GM18511 (cell line): ENCODE measurements around the gene SUMO4.

ENCODE experiments used
- ATAC-seq: cut with Tn5 transposase; IDR thresholded peaks from one replicate; pipeline ENCODE4 v1.9.1; 2021; ENCODE audit warnings: mild to moderate bottlenecking, moderate library complexity; ENCODE audit not compliant: unreplicated experiment

Gene SUMO4

DNA sequence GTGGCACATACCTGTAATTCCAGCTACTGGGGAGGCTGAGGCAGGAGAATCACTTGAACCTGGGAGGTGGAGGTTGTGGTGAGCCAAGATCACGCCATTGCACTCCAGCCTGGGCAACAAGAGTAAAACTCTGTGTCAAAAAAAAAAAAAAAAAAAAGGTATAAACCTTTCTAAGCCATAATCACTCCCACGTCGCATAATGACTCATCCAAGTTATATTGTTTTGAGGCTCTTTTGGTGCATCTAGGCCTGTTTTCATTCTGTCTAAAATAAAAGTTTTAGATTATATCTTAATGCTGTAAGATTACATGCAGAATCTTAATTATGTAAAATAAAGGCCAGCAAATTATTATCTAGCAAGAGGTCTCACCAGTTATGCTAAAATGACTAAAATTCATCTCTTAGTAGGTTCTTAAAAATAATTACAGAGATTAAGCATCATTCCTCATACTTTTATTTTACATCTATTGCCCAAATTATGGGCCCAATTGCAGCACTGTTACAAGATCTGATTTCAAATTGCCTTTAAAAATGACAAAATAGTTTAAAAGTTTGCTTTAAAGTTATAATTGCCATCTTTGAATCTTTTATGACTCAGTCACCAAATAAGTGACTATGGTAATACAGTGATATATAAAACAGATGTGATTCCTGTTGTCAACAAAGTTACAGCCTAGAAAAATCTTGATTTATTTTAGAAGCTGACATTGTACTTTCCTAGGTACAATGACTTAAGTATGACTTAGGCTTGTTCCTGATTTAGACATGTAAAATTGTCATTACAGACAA, 10.4 kb upstream of the SUMO4 start:
- no peak for ATAC-seq

DNA sequence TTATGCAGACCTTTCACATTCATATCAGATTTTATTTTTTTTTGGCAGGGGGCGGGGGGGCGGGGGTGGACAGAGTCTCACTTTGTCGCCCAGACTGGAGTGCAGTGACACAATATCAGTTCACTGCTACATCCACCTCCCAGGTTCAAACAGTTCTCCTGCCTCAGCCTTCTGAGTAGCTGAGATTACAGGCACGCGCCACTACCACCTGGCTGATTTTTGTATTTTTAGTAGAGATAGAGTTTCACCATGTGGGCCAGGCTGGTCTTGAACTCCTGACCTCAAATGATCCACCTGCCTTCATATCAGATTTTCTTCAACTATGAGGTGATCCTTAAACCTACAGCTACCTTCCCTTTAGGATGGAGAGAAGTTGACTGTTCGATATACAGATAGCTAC, 8.0 kb upstream of the SUMO4 start:
- no peak for ATAC-seq

DNA sequence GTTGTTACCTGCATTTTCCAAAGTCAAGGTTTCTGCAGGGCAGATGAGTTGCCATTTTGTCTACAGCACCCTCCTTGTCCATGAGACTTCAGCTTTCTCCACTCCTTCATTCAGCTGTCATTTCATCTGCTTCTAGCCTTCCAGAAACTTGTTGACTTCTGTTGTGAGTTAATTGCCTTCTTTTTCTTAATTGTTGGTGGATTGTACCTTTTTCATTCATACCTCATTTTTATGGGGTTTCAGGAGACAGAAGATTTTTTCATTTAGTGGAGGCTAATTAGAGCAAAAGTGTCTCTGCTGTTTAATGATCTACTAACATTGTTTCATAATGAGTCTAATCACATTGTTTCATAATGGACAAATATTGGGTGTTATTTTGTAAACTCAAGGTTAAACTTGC, 7.5 kb upstream of the SUMO4 start:
- no peak for ATAC-seq

DNA sequence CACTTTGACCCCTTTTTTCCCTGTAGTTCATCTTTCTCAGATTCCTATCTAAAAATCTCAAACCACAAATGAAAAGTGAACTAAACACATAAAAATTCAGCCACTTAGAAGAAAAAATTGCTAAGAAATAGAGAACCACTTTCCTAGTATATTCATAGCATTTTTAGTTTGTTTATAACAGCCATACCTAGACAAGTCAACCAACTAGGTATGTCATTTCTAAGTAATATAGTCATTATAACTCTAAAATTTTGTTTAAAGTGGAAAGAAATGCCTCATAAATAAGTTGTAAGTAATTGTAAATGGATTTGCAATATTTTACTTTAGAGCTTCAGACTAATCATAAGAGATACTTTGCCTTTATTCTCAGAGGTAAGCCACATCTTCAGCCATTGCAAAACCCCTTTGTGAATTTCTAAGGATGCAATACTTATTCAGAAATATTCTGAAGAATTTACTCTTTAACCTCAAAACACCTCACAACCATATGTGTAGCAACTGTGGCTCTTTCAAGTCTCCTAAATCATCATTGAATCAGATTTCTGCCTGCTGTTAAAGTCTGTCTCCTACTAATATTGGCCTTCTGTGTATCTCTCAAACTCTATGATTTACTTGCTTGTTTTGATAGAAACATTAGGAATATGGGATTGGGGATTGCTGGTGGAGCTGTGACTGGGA, 6.9 kb upstream of the SUMO4 start:
- no peak for ATAC-seq

DNA sequence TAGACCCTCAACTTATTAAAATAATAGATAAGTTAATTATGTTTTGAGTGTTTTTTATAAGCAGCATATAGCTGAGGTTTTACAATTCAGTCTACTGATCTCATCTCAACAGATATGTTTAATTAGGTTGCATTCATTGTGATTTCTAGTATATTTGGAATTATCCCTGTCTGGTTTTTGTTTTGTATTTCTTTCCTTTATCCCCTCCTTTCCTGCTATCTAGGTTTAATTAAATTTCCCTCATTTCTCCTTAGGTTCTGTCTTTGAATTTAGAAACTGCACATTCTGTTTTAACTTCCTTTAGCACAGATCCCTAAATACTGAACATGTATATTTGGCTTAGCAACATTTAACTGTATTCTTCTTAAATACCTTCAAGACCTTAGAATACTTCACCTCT, 4.9 kb upstream of the SUMO4 start:
- ATAC-seq, result no peak

DNA sequence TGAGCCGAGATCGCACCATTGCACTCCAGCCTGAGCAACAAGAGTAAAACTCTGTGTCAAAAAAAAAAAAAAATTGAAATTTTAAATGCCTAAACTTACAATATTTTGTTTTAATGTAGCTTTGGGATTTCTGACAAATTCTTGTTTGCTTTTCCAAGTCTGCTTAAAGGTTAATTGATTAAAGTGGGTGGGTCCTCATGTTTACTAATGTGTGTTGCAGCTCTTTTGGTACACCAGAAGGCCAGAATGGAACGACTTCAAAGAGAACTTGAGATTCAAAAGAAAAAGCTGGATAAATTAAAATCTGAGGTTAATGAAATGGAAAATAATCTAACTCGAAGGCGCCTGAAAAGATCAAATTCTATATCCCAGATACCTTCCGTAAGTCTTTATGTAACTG, 2.7 kb upstream of the SUMO4 start:
- no peak for ATAC-seq

DNA sequence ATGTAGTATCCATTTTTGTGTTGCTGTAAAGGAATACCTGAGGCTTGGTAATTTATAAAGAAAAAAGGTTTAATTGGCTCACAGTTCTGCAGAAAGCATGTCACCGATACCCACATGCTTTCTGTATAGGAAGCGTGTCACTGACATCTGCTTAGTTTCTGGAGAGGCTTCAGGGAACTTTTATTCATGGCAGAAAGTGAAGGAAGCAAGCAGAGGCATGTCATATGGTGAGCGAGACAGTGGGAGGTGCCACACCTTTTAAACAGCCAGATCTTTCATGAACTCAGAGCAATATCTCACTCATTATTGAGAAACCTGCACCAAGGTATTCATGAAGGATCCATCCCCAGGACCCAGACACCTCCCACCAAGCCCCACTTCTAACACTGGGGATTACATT, 3.5 kb downstream of the SUMO4 start:
- no peak for ATAC-seq

DNA sequence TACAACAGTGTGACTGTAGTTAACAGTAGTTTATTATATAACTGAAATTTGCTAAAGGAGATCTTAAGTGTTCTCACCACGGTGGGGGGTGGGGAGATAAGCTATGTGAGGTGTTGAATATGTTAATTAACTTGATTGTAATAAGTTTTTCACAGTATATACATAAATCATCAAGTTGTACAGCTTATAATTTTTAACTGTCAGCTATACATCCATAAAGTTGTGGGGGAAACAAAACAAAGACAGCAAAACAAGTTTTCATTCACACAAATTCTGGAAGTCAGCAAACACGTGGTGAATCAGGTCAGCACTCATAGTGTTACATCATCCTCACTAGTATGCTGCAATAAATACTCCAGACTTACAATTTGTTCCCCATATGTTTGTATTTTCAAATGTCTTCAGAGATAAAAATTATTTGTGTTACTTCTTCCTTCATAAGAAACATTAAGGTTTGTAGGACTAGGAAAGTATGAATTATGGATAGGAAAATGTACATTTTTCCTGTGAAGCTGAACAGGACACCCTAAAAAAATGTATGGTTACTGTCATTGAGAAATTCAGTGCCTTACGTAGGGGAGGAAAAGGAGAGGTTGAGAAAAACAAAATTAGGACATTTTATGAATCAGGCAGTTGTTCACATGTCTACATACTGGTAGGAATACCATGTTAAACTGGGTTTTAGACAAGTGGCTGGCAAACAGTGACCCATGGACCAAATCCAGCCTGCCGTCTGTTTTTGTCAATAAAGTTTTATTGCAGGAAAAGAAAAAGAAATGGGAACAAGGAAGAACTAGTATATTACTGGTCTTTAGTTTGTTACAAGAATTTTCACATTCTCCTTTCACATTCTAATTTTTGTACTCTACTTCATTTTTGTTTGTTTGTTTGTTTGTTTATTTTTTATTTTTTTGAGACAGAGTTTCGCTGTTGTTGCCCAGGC, 6.0 kb downstream of the SUMO4 start:
- ATAC-seq, result no peak

DNA sequence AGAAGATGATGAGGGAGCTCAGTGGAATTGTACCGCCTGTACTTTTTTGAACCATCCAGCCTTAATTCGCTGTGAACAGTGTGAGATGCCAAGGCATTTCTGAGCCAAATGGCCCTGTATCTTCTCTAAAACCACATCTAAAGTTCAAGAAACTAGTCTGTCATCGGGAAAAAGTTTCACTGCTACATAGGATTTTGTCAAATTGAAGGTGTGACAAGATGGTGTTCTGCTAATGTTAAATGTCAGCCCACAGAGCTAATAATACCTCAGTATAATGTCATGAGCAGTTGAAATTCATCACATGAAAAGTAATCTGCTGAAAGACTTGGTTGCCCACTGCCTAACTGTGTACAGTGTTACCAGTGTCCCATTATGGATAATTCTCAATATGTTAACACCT, 9.6 kb downstream of the SUMO4 start:
- ATAC-seq, result no peak

DNA sequence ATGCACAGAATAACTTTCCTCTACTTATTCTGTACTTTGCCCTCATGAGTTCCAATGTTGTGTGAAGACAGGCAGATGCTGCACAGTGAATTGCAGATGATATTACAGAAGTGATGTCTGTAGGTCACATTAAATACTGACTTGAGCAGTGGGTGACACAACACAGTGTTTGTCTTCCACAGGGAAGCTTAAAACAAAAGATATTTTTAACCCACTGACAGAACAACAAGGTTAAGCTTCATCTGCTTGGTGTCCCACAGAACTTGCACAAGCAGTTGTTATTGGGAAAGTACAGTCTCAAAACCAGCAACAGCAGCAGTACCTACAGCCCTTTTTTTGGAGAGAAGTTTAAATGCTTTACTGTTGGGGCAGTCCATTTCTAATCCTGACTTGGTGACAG, 10.5 kb downstream of the SUMO4 start:
- ATAC-seq, result no peak

DNA sequence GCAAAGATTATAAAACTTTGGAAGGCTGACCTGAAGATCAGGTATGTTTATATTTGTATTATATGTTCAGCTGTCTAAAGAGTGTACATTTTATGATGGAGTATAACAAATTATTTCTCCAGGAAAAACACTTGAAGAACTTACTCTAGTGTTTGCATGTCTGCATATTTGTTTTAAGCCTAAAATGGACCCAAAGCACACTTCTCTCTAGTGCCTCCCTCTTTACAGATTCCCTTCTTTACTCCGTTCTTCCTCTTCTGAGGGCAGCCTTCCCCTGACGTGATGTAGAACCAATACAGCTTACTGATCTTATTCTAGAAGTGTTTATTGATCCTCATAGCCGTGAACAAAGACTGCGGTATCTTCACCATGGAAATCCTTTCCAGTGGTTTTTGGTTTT, 13.9 kb downstream of the SUMO4 start:
- ATAC-seq, result no peak

DNA sequence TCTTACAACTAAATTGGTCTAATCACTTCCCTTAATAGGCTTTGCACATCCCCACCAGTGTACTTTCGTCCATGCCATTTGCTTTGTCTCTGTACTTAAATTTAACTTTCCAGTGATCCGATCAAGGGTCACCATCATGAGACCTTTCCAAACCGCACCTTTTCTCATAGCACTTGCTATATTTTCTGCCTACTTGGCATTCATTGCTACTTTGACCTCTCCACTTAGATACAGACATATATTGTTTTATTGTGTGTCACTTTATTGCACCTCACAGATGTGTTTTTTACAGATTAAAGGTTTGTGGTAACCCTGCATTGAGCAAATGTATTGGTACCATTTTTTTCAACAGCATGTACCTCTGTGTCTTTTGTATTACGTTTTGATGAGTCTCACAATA, 14.8 kb downstream of the SUMO4 start:
- ATAC-seq, result no peak

DNA sequence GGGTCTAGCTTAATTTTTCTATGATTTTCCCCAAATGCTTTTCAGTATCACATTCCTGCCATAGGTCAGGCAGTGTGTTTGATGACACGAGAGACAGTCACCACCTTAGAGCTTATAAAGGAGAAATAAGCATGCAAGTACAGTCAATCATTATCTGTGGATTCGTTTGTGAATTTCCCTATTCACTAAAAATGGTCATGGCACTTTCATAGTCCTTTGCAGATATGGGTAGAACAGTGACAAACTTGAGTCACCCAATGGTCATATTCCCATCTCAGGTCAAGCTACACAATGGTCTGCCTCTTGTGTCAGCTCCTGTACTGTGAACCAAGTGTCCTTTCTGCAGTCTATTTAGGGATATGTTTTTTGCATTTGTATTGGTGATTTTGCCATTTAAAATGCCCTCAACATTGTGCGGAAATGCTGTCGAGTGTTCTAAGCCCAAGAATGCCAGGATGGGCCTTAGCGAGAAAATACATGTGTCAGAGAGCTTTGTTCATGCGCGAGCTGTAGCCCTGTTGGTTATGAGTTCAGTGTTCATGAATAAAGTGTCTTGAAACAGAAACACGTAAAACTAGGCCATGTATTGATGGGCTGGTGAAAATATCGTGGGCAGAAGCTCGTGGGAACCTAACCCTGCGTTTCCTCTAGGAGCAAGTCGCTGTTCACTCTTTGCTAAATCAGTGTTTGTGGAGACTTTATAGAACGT, 19.8 kb downstream of the SUMO4 start:
- no peak for ATAC-seq

DNA sequence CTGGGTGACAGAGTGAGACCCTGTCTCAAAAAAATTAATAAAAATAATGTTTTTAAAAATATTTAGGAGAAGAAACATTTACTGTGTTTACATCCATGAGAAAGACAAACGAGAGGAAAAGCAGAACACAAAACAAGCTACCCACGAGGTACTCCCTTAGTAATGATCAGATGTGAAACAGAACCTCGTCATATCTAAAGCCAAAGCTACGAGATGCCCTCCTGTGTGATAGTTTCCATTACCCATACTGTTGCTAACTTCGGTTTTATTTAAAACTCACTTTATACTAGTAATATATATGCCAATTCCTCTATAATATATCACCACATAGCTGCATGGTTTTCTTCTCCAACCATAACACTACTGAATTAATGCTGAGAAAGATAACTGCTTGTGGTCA, 21.1 kb downstream of the SUMO4 start:
- ATAC-seq, result no peak

DNA sequence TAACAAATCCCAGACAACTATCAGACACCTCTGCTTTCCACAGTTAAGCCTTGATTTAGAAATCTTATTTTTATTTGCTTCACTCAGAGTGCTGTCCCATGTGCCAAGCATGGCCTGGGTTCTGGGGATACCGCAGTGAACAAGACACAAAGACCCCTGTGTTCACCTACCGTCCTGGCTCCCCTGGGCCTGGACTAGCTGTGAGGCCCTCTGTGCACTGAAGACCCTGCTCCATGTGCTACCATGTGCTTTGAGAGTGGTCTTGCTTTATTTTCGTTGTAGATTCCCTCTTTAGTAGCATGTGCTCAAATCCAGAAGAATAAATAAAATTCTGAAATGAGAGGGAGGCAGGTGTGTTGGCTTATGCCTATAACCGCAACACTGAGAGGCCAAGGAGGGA, 22.5 kb downstream of the SUMO4 start:
- no peak for ATAC-seq

DNA sequence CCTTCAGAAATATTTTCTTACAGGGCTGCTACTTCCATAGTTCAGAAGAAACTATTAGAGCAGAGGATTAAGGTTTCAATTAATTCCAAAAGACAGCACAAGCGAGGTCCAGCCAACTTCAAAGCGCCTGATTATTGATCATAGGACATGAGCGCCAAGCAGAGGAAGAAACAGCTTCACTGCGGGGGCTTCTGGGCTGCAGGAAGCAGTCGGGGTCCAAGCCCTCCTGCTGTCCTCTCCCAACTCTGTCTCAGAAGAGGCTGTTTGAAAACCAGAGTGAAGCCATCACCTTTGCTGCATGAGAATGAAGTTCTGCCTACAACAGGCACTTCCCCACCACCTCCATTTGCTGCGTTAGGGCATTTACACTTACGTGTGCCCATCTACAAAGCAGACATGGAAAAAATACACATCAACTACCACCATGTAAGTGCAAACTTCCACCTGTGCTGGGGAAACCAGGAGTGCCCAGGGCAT, 23.9 kb downstream of the SUMO4 start:
- ATAC-seq, result no peak

DNA sequence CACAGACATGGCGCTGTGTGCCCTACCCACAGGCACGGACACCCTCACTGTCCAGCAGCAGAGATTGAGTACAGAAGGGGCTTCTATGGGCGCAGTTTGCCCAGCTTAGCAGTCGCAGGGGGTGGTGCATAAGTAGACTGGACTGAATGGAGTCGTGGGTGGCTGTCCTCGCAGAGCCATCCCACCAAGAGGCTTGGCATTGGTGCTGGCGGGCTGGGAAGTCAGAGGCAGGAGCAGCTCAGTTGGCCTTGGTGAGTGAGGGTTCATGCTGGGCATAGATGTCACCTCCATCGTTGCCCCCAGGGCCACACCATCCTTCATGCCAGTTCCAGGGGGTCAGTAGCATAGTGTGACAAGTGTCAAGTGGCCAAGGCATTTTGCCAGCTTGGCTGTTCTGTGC, 25.2 kb downstream of the SUMO4 start:
- ATAC-seq, result no peak

DNA sequence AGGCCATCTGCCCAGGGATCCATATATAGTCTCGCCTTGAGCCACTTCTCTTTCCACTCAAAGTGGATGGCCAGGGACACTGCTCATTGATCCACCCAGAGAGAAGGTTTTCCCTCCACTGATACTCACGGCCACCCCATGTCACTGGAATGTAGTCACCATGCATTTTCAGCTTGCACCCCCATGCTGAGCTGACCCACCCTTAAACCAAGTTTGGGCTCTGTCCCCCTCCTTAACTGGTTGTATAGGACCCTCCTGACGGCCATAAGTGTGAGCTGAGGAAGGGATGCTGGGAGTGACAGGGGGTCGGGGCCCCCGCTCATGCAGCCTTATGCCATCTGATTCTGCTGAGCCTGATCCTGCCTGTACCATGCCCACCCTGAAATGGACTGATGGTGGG, 25.7 kb downstream of the SUMO4 start:
- no peak for ATAC-seq

DNA sequence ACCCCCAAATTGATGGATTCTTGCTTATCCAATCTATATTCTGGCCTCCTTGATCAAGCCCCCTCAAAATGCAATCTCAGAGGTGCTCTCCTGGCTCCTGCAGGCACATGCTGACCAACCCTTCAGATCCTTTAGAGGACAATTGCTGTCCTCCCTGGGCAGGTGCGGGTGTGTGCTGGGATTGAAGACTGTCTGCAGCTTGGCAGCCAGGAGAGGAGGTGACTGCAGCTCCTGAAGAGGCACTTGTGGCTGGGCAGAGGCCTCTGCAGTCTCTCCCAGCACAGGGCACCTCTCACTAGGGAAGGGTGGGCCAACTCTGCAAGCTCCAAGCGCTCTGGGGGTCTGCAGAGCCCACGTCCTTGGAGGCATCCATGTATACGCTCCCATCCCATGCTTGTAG, 28.5 kb downstream of the SUMO4 start:
- ATAC-seq, result no peak

DNA sequence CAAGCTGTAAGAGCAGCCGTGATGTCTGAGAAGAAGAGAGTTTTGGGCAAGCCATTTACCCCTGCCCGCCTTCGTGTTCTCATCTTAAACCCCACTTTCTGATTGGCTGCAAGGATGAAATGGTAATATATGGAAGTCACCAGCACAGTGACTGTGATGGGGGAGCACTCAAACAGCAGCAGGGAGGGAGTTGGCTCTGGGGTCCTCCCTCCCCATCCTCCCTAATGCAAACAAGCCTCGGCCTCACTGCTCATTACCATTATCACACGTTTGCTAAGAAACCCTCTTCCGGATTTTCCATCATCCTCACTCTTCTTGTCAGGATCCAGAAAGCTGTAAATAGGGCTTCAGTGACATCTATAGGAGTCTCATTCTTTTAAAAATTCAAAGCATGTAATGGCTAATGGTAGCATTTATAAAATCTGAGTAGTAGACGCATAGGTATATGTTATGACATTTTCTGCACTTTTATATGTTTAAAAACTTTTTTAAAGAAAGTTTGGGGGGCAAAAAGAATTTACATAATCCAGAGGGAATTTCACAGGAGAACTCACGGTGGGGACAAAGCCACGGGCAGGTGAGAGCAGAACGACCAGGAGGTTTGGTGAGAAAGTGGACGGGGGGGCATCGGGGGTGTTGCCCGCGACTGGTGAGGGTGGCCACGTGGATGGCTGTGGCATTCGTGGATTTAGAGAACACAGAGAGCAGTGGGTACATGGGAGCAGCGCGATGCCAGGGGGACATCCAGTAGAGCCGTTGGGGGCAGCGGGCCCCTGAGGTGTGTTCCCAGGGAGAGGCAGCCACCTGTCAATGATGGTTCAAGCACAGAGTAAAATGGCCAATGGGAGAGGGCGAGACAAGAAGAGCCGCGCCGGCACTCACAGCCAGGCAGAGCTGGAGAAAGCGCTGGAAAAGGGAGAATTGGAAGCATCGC, 29.6 kb downstream of the SUMO4 start:
- no peak for ATAC-seq
